GM19328 (cell line): ENCODE data around the gene SDHB.

Experiments used
- ATAC-seq: cut with Tn5 transposase; IDR thresholded peaks from one replicate; pipeline ENCODE4 v1.9.1; 2021; ENCODE audit warnings: mild to moderate bottlenecking, moderate library complexity; ENCODE audit not compliant: unreplicated experiment

Gene SDHB

DNA sequence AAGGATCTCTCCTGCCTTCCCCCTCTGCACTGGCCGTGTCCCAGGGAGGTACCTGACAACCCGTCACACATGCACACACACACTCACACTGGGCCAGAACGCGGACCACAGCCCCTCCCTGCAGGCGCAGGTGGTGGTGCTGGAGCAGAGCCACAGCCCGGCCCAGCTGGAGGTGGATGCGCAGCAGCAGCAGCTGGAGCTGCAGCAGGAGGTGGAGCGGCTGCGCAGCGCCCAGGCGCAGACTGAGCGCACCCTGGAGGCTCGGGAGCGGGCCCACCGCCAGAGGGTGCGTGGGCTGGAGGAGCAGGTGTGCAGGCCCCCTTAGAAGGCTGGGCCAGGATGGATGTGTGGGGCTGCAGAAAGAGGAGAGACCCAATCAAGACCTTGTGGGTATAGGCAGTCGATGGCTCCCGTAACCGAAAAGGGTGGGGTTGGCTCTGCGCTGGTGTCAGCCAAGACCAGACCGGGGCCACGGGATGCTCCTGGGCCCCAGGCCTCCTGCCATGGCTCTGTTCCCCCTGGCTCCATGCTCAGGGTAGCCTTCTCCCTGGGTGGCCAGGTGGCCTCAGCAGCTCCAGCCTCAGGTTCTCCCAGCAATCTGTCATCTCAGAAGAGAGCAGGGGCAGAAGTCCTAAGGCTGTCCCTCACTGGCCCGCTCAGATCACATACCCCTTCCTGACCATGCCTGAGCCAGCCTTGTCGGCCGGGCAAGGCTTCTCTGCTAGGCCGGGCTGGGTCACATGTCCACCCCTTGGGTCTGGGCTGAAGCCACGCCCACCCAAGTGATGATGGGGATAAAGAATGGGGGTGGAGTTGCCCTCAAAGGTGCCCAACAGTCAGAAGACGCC lies 82.3 kb downstream of the SDHB start:
- no peak for ATAC-seq

- ATAC-seq: no peak
Measured at GRCh38 chr1:16970132-16970910, 83.5 kb downstream of the SDHB start.

- ATAC-seq: no peak
Measured at GRCh38 chr1:16969651-16970050, 84.2 kb downstream of the SDHB start.

DNA sequence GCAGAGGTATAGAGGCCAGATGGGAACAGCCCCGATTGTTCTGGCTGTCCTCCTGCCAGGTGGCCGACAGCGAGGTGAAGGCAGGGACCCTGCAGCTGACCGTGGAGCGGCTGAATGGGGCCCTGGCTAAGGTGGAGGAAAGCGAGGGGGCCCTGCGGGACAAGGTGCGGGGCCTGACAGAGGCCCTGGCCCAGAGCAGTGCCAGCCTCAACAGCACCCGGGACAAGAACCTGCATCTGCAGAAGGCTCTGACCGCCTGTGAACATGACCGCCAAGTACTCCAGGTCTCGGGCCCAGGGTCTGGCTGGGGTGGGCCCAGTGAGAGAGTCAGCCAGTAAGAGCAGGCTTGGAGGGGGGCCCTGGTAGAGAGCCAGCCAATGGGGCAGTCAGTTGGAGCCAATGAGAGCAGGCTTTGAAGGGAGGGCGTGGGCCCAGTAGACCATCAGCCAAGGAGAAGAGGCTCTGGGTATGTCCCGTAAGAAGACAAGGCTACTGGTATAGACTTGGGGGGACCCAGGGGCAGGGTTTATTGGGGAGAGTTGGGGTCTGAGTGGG lies 84.7 kb downstream of the SDHB start:
- no peak for ATAC-seq
